Mucosa of descending colon (tissue), 3 donors: ENCODE results near the gene MOB1B. TPM values are rescaled to one million over a fixed set of nuclear protein-coding genes. Genes with fewer than 3 reads are reported as not detected.

Experiments used
- ATAC-seq: fragments of 200-7000 bp; cut with Tn5 transposase; one replicate; pipeline ENCODE4 v1.9.1; 2020; ENCODE audit warnings: mild to moderate bottlenecking, moderate library complexity
- DNase-seq, 3 donors: peaks; one replicate each; pipeline ENCODE4 v3.0.0-alpha.2; 2020
- H3K36me3 ChIP-seq: fragments of 200-600 bp; one replicate; pipeline ENCODE4 v1.8.0; 2021; ENCODE audit warnings: low read depth, mild to moderate bottlenecking
- H3K4me1 ChIP-seq: fragments of 200-600 bp; one replicate; pipeline ENCODE4 v1.8.0; 2021; ENCODE audit warnings: low read depth, mild to moderate bottlenecking
- H3K4me3 ChIP-seq: fragments of 200-600 bp; one replicate; pipeline ENCODE4 v1.8.0; 2021; ENCODE audit warnings: mild to moderate bottlenecking
- H3K9me3 ChIP-seq: fragments of 200-600 bp; one replicate; pipeline ENCODE4 v1.8.0; 2021; ENCODE audit warnings: mild to moderate bottlenecking
- CTCF ChIP-seq: fragments of 200-600 bp; IDR thresholded peaks from one replicate; pipeline ENCODE4 v1.8.0; 2022; ENCODE audit warnings: antibody characterized with exemption, mild to moderate bottlenecking
- intact Hi-C, 2 donors: fragments of 100-400 bp; cut with DNase I in 1 of 2; cut with micrococcal nuclease in 1 of 2; formaldehyde crosslinking; loops; one replicate each; pipeline versions ENCODE4 v1.11.0 to v1.11.1; 2022; cut with DNase I, micrococcal nuclease
- total RNA-seq, 3 donors: library from RNA; stranded (reverse); fragmentation: NEBNext Ultra II Directional in 2 of 3; extraction: Animal tissue kit (Norgen Biotek cat#: 25700) in 2 of 3; gene quantifications; one replicate each; pipeline versions ENCODE4 v1.2.1 to v1.2.4, GENCODE V29; 2021 to 2023
- donor health status: DM: no; HTN: no; CAD: no; lungs with moderate emphysema.
- donor health status: DM: no; HTN: no; CAD: no.
- donor health status: DM: no; HTN: yes; CAD: no.

Gene MOB1B
- total RNA-seq, 3 donors from 2014 or later, result 12.2 to 22.3 (median 12.8) TPM

GRCh38 chr4:70901607-70901983 is 574 bp upstream of the MOB1B start:
- Histone ChIP-seq H3K36me3 (no peaks in the 10 kb centered on the region), H3K9me3 (no peaks in the 10 kb centered on the region), H3K4me3 (peak overlapping the region; percentile 48), H3K4me1 (peaks cover 3% of the 10 kb centered on the region)
- no peak for TF ChIP-seq CTCF
- ATAC-seq (peak; percentile 2), DNase-seq (no peak)
- intact Hi-C loops, result no loop called here

- intact Hi-C loops, result no loop called here
- Histone ChIP-seq H3K9me3 (no peaks in the 10 kb centered on the region), H3K4me3 (peak overlapping the region; percentile 48), H3K4me1 (peaks cover 3% of the 10 kb centered on the region), H3K36me3 (no peaks in the 10 kb centered on the region)
- no peak for DNase-seq
- ATAC-seq, result peak; percentile 76
- no peak for TF ChIP-seq CTCF
Observed at GRCh38 chr4:70902577-70903290, 565 bp downstream of the MOB1B start.

GRCh38 chr4:70903291-70903603 is 1.1 kb downstream of the MOB1B start:
- Histone ChIP-seq H3K36me3 (no peaks in the 10 kb centered on the region), H3K4me1 (peaks cover 3% of the 10 kb centered on the region), H3K4me3 (no peak overlapping the region), H3K9me3 (no peaks in the 10 kb centered on the region)
- TF ChIP-seq CTCF, result no peak
- no peak for ATAC-seq
- intact Hi-C loops, result no loop called here
- peak in 1 of 3 donors; percentile 20 for DNase-seq

GRCh38 chr4:70908993-70909556 is 6.9 kb downstream of the MOB1B start:
- DNase-seq (no peak), ATAC-seq (no peak)
- Histone ChIP-seq H3K9me3 (no peaks in the 10 kb centered on the region), H3K4me1 (no peaks in the 10 kb centered on the region), H3K36me3 (no peaks in the 10 kb centered on the region), H3K4me3 (no peak overlapping the region)
- no peak for TF ChIP-seq CTCF
- intact Hi-C loops, result no loop called here

- Histone ChIP-seq H3K36me3 (no peaks in the 10 kb centered on the region), H3K9me3 (no peaks in the 10 kb centered on the region), H3K4me3 (no peak overlapping the region), H3K4me1 (no peaks in the 10 kb centered on the region)
- ATAC-seq, result no peak
- no peak for DNase-seq
- intact Hi-C loops, result no loop called here
- no peak for TF ChIP-seq CTCF
Observed at GRCh38 chr4:70914000-70914399, 11.8 kb downstream of the MOB1B start.
